GM18505 (cell line): Measurements from ENCODE around the gene PMVK.
A peak's percentile ranks its signal among the peaks of the same experiment; 100 is the strongest.

Experiments
- ATAC-seq: cut with Tn5 transposase; IDR thresholded peaks from one replicate; pipeline ENCODE4 v1.9.1; 2021; ENCODE audit not compliant: unreplicated experiment
- POLR2A ChIP-seq: IDR thresholded peaks from 4 replicates; pipeline ENCODE4 v1.6.1; 2011; ENCODE audit warnings: borderline replicate concordance; ENCODE audit not compliant: insufficient read depth, insufficient read length; ENCODE audit errors: extremely low read depth

PMVK gene

DNA sequence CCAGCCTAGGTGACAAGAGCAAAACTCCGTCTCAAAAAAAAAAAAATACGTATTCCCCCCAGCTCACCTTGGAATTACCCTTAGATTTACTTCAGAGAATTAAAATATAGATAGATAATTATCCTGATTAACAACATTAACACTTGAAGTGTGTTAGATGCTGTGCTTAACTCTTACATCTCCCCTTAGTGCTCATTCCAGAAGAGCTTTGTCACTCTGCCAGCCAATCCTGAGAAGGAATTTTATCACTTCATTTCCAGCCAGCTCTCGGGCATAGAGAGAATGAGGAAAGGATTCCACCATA lies 35.6 kb upstream of the PMVK start:
- TF ChIP-seq POLR2A = no peak
- ATAC-seq = no peak

GRCh38 chr1:154971341-154971998 lies 35.0 kb upstream of the PMVK start:
- ATAC-seq = no peak
- TF ChIP-seq POLR2A = no peak

GRCh38 chr1:154970631-154971340 lies 34.3 kb upstream of the PMVK start, which contains the start of gene SHC1:
TSS of gene SHC1 (minus strand) at chr1:154970747. CDS start at chr1:154970526, 221 bp downstream.
- TF ChIP-seq POLR2A = peak; percentile 64
- ATAC-seq = no peak

- ATAC-seq = no peak
- no peak for TF ChIP-seq POLR2A
Measured at GRCh38 chr1:154969860-154970452, 33.4 kb upstream of the PMVK start.

- no peak for ATAC-seq
- no peak for TF ChIP-seq POLR2A
Measured at GRCh38 chr1:154969246-154969645, 32.7 kb upstream of the PMVK start.

GRCh38 chr1:154968731-154969130 lies 32.2 kb upstream of the PMVK start:
- no peak for TF ChIP-seq POLR2A
- ATAC-seq = no peak

- no peak for TF ChIP-seq POLR2A
- ATAC-seq = no peak
Measured at GRCh38 chr1:154967331-154967950, 30.9 kb upstream of the PMVK start.

DNA sequence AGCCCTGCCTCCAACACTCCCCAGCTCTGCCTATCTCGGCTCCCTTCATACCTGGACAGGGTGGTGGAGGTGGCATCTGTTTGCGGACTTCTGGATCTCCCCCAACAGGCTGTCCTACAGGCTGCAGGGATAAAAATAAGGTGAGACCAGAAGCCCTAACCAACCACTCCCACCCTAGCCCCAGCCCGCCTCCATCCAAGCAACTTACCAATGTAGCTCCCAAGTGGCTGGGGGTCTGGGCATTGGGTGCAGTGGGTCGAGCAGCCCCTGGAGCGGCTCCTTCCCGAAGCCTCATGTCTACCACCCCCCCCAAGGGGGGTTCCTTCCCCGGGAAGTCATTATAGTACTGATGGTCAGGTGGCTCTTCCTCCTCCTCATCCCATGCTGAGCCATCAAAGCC lies 29.6 kb upstream of the PMVK start:
- TF ChIP-seq POLR2A = no peak
- no peak for ATAC-seq

- TF ChIP-seq POLR2A = no peak
- ATAC-seq = no peak
Measured at GRCh38 chr1:154964359-154964758, 27.8 kb upstream of the PMVK start.

DNA sequence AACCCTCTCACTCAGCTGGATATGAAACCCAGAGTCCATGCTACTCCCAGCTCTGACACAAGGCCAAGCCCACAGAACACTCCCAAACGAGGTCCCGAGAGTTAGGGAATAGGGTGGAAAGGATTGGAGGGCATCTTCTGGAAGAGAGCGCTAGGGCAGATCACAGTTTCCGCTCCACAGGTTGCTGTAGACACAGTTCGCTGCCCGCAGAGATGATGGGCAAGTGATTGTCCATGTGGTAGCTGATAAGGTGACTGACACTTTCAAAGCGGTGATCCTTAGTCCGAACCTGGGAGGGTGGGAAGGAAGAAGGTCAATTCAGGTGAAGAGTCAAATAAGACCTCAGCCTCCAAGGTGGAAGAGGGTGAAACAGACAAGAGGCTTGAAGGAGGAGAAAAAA lies 27.1 kb upstream of the PMVK start:
- TF ChIP-seq POLR2A = no peak
- ATAC-seq = no peak

GRCh38 chr1:154962795-154963330 lies 26.3 kb upstream of the PMVK start:
- no peak for ATAC-seq
- TF ChIP-seq POLR2A = no peak

DNA sequence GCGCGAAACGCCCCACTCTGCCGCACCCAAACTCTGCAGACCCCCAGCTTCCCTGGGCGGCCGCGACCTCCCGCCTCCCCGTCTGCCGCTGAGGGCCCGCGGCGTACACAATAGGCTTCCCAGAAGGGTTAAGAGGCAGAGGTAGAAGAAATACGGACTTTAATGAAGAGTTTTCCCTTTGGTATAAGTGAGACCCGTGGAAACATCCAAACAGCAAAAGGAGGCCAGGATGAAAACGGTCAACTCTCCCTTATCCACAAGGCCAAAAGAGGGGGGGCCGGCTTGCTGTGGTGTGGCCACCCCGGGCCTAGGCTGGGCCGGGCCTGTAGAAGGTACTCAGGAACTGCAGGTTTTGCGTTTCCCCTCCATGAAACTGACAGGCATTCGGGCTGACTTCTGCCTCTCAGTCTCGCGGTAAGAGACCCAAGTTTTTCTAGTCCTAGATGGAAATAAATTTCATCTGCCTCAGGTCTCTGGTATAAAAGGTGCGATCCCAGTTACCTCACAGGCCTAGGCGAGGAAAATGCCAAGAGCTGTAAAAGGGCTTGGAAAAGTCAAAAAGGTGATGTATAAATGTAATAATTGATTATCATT lies 25.7 kb upstream of the PMVK start:
- peak; percentile 13 for ATAC-seq
- TF ChIP-seq POLR2A = no peak
